Measurements from ENCODE around the gene PIK3CG. TPM values are rescaled to one million over a fixed set of nuclear protein-coding genes. Genes with fewer than 3 reads are reported as not detected.
"Not testable (repeated sequence)": the region's sequence is repeated elsewhere in the genome, so short reads cannot be mapped to it uniquely, and the experiment has no call there.

PIK3CG gene
- total and polyA plus RNA-seq, 5 donors: 0.14 to 3.3 (median 2.3) TPM

GRCh38 chr7:106915873-106916272 is 50.8 kb downstream of the PIK3CG start:
- DNase-seq: no peak
- intact Hi-C loops (cut with DNase I): no loop called here
- H3K4me1 ChIP-seq (ENCODE audit: control insufficient read depth, insufficient read depth, low read length): peaks cover 1% of the 10 kb centered on the region
- no peak overlapping the region for H3K27ac ChIP-seq (ENCODE audit: low read length)
- H3K27me3 ChIP-seq (ENCODE audit: control insufficient read depth, insufficient read depth): no peaks in the 10 kb centered on the region
- ATAC-seq: no peak
- no peak overlapping the region for H3K4me3 ChIP-seq (ENCODE audit: low read length)
- no peaks in the 10 kb centered on the region for H3K9me3 ChIP-seq (ENCODE audit: control insufficient read depth, low read length)
- WGBS: 87% methylated on average over 4 of the region's 4 CpGs

DNA sequence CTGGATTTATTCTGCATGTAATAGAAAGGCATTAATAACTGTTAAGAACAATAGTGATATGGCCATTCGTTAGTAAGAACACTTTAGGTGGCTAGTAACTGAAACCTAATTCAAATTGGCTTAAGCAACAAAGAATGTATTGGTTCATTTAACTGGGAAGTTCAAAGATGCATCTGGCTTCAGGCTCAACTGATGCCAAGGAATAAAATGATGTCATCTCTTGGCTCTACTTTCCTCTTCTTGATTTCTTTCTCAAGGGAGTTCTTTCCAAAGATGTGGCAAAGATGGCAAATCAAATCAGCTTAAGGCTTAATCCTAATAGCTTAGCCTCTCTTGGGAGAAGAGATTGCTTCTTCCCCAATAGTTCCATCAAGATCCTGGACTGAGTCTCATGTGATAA is 51.6 kb downstream of the PIK3CG start:
- WGBS: 66% methylated on average over 1 of the region's 1 CpG
- DNase-seq: no peak
- H3K4me3 ChIP-seq (ENCODE audit: low read length): no peak overlapping the region
- intact Hi-C loops (cut with DNase I): no loop called here
- no peak for ATAC-seq
- H3K27ac ChIP-seq (ENCODE audit: low read length): no peak overlapping the region
- H3K4me1 ChIP-seq (ENCODE audit: control insufficient read depth, insufficient read depth, low read length): peaks cover 1% of the 10 kb centered on the region
- H3K27me3 ChIP-seq (ENCODE audit: control insufficient read depth, insufficient read depth): no peaks in the 10 kb centered on the region
- H3K9me3 ChIP-seq (ENCODE audit: control insufficient read depth, low read length): no peaks in the 10 kb centered on the region

GRCh38 chr7:106918991-106919390 is 53.9 kb downstream of the PIK3CG start:
- ATAC-seq (no peak), DNase-seq (no peak)
- no peaks in the 10 kb centered on the region for H3K27me3 ChIP-seq (ENCODE audit: control insufficient read depth, insufficient read depth)
- H3K27ac ChIP-seq (ENCODE audit: low read length): no peak overlapping the region
- 78% methylated on average over 3 of the region's 3 CpGs for WGBS
- no peaks in the 10 kb centered on the region for H3K4me1 ChIP-seq (ENCODE audit: control insufficient read depth, insufficient read depth, low read length)
- no peak overlapping the region for H3K4me3 ChIP-seq (ENCODE audit: low read length)
- no peaks in the 10 kb centered on the region for H3K9me3 ChIP-seq (ENCODE audit: control insufficient read depth, low read length)
- intact Hi-C loops (cut with DNase I): no loop called here

DNA sequence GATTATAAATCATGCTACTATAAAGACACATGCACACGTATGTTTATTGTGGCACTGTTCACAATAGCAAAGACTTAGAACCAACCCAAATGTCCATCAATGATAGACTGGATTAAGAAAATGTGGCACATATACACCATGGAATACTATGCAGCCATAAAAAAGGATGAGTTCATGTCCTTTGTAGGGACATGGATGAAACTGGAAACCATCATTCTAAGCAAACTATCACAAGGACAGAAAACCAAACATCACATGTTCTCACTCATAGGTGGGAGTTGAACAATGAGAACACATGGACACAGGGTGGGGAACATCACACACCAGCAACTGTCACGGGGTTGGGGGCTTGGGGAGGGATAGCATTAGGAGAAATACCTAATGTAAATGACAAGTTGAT is 59.4 kb downstream of the PIK3CG start:
- not testable (repeated sequence) for H3K4me3 ChIP-seq (ENCODE audit: low read length); DNase-seq
- 89% methylated on average over 2 of the region's 2 CpGs for WGBS

DNA sequence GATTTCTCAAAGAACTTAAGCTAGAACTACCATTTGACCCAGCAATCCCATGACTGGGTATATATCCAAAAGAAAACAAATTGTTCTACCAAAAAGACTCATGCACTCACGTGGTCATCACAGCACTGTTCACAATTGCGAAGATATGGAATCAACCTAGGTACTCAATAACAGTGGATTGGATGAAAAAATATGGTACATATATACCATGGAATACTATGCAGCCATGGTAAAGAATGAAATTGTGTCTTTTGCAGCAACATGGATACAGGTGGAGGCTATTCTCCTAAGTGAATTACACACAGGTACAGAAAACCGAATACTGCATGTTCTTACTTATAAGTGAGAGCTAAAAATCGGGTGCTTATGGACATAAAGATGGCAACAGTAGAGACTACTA is 61.8 kb downstream of the PIK3CG start:
- Histone ChIP-seq H3K27ac (ENCODE audit: low read length) (no peak overlapping the region), H3K4me3 (ENCODE audit: low read length) (no peak overlapping the region), H3K27me3 (ENCODE audit: control insufficient read depth, insufficient read depth) (no peaks in the 10 kb centered on the region), H3K9me3 (ENCODE audit: control insufficient read depth, low read length) (no peaks in the 10 kb centered on the region), H3K4me1 (ENCODE audit: control insufficient read depth, insufficient read depth, low read length) (no peaks in the 10 kb centered on the region)
- DNase-seq (no peak), ATAC-seq (no peak)
- intact Hi-C loops (cut with DNase I): no loop called here
- WGBS: 82% methylated on average over 4 of the region's 4 CpGs

More for the DNA sequence above, 59.4 kb downstream of the PIK3CG start:
- intact Hi-C loops (cut with DNase I); H3K4me1 ChIP-seq (ENCODE audit: control insufficient read depth, insufficient read depth, low read length); H3K9me3 ChIP-seq (ENCODE audit: control insufficient read depth, low read length); H3K27ac ChIP-seq (ENCODE audit: low read length); ATAC-seq; H3K27me3 ChIP-seq (ENCODE audit: control insufficient read depth, insufficient read depth): not testable (repeated sequence)

DNA sequence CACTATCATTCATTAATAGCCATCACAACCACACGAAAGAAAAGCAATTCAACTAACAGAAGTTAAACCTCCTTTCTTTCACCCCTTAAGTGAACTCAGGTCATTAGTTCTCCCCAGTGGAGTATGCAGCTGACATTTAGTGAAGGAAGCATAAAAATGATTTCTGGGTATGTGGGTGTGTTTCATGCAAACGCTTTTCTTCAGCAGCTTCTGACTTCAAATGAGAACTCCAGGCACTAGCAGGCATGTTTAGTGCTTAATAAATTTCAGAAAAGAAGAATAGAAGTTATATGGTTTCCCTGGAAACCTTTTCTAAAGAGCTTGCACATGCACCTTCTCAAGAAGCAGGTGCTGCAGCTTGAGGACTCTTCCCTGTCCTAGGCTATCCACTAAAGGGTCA is 62.5 kb downstream of the PIK3CG start:
- H3K9me3 ChIP-seq (ENCODE audit: control insufficient read depth, low read length): no peaks in the 10 kb centered on the region
- no peak overlapping the region for H3K4me3 ChIP-seq (ENCODE audit: low read length)
- DNase-seq (no peak), ATAC-seq (no peak)
- no peaks in the 10 kb centered on the region for H3K27me3 ChIP-seq (ENCODE audit: control insufficient read depth, insufficient read depth)
- H3K4me1 ChIP-seq (ENCODE audit: control insufficient read depth, insufficient read depth, low read length): no peaks in the 10 kb centered on the region
- 68% methylated on average over 2 of the region's 2 CpGs for WGBS
- no peak overlapping the region for H3K27ac ChIP-seq (ENCODE audit: low read length)
- intact Hi-C loops (cut with DNase I): no loop called here

DNA sequence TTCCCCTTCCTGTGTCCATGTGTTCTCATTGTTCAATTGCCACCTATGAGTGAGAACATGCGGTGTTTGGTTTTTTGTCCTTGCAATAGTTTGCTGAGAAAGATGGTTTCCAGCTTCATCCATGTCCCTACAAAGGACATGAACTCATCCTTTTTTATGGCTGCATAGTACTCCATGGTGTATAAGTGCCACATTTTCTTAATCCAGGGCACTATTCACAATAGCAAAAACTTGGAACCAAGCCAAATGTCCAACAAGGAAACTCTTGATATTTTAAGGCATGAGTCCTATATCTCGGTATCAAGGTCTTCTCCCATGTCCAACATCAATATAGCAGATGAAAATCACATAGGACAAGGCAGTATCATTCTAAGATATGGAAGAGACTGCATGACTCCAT is 64.5 kb downstream of the PIK3CG start:
- intact Hi-C loops (cut with DNase I); ATAC-seq; H3K27ac ChIP-seq (ENCODE audit: low read length); H3K27me3 ChIP-seq (ENCODE audit: control insufficient read depth, insufficient read depth); H3K4me3 ChIP-seq (ENCODE audit: low read length); DNase-seq; H3K9me3 ChIP-seq (ENCODE audit: control insufficient read depth, low read length); H3K4me1 ChIP-seq (ENCODE audit: control insufficient read depth, insufficient read depth, low read length): not testable (repeated sequence)
- 89% methylated on average over 2 of the region's 2 CpGs for WGBS

DNA sequence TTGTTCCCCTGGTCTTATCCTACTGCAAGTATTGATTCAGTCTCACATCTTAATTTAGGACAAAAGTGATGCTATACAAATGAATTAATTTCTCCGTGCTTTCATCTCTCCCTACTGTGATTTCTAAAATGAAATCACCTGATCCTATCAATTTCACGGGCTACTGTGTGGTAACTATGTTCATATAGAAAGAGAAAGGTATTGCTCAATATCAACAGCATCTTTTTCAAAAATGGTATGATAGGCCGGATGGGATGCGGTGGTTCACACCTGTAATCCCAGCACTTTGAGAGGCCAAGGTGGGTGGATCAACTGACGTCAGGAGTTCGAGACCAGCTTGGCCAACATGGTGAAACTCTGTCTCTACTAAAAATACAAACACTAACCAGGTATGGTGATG is 71.2 kb downstream of the PIK3CG start:
- intact Hi-C loops (cut with DNase I): no loop called here

DNA sequence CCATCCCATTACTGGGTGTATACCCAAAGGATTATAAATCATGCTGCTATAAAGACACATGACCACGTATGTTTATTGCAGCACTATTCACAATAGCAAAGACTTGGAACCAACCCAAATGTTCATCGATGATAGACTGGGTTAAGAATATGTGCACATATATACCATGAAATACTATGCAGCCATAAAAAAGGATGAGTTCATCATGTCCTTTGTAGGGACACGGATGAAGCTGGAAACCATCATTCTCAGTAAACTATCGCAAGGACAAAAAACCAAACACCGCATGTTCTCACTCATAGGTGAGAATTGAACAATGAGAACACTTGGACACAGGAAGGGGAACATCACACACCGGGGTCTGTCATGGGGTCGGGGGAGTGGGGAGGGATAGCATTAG is 73.0 kb downstream of the PIK3CG start:
- DNase-seq; intact Hi-C loops (cut with DNase I); H3K27ac ChIP-seq (ENCODE audit: low read length); H3K4me3 ChIP-seq (ENCODE audit: low read length); H3K27me3 ChIP-seq (ENCODE audit: control insufficient read depth, insufficient read depth); ATAC-seq; H3K4me1 ChIP-seq (ENCODE audit: control insufficient read depth, insufficient read depth, low read length); H3K9me3 ChIP-seq (ENCODE audit: control insufficient read depth, low read length): not testable (repeated sequence)
- 90% methylated on average over 7 of the region's 7 CpGs for WGBS

More for the DNA sequence above, 71.2 kb downstream of the PIK3CG start:
- WGBS: 94% methylated on average over 6 of the region's 6 CpGs
- no peaks in the 10 kb centered on the region for H3K9me3 ChIP-seq (ENCODE audit: control insufficient read depth, low read length)
- H3K27me3 ChIP-seq (ENCODE audit: control insufficient read depth, insufficient read depth): no peaks in the 10 kb centered on the region
- no peak overlapping the region for H3K27ac ChIP-seq (ENCODE audit: low read length)
- DNase-seq: no peak
- H3K4me3 ChIP-seq (ENCODE audit: low read length): no peak overlapping the region
- no peak for ATAC-seq
- H3K4me1 ChIP-seq (ENCODE audit: control insufficient read depth, insufficient read depth, low read length): no peaks in the 10 kb centered on the region

GRCh38 chr7:106938803-106939202 is 73.7 kb downstream of the PIK3CG start:
- H3K4me3 ChIP-seq (ENCODE audit: low read length): no peak overlapping the region
- ATAC-seq (no peak), DNase-seq (no peak)
- no peaks in the 10 kb centered on the region for H3K27me3 ChIP-seq (ENCODE audit: control insufficient read depth, insufficient read depth)
- no peaks in the 10 kb centered on the region for H3K9me3 ChIP-seq (ENCODE audit: control insufficient read depth, low read length)
- H3K27ac ChIP-seq (ENCODE audit: low read length): no peak overlapping the region
- intact Hi-C loops (cut with DNase I): no loop called here
- WGBS: 89% methylated on average over 5 of the region's 5 CpGs
- H3K4me1 ChIP-seq (ENCODE audit: control insufficient read depth, insufficient read depth, low read length): no peaks in the 10 kb centered on the region

GRCh38 chr7:106944035-106944665 is 79.1 kb downstream of the PIK3CG start:
- no peak for DNase-seq
- H3K27me3 ChIP-seq (ENCODE audit: control insufficient read depth, insufficient read depth): no peaks in the 10 kb centered on the region
- no peaks in the 10 kb centered on the region for H3K9me3 ChIP-seq (ENCODE audit: control insufficient read depth, low read length)
- no peak for ATAC-seq
- H3K4me1 ChIP-seq (ENCODE audit: control insufficient read depth, insufficient read depth, low read length): no peaks in the 10 kb centered on the region
- H3K4me3 ChIP-seq (ENCODE audit: low read length): no peak overlapping the region
- intact Hi-C loops (cut with DNase I): loop anchor here in 1 of 4 donors (10.0 kb wide), 1 partner anchor 149 kb away; no protein-coding TSS in a partner anchor
- H3K27ac ChIP-seq (ENCODE audit: low read length): no peak overlapping the region
- WGBS: 73% methylated on average over 9 of the region's 9 CpGs

Data from right cardiac atrium (tissue), 5 donors.